HG02885 (cell line): Measurements from ENCODE around the gene KRT9.

Experiments
- ATAC-seq: cut with Tn5 transposase; IDR thresholded peaks from one replicate; pipeline ENCODE4 v1.9.1; 2021; ENCODE audit warnings: mild to moderate bottlenecking; ENCODE audit not compliant: unreplicated experiment, poor library complexity

The KRT9 gene

GRCh38 chr17:41516147-41516829 lies 55.6 kb downstream of the KRT9 start:
- ATAC-seq = no peak
